Nephron progenitor cell (in vitro differentiated cells): Measurements from ENCODE around the gene HS2ST1.

Experiments
- DNase-seq: peaks from one replicate; pipeline ENCODE4 v3.0.0; 2021
- H3K27ac Mint-ChIP-seq: 2 replicates; pipeline ENCODE4 v1.8.0; 2021; ENCODE audit warnings: mild to moderate bottlenecking, moderate library complexity, mixed read lengths
- H3K27me3 Mint-ChIP-seq: 2 replicates; pipeline ENCODE4 v1.8.0; 2021; ENCODE audit warnings: mild to moderate bottlenecking, low read depth, mixed read lengths; ENCODE audit not compliant: poor library complexity
- H3K36me3 Mint-ChIP-seq: 2 replicates; pipeline ENCODE4 v1.8.0; 2021; ENCODE audit warnings: low read depth, mixed read lengths
- H3K4me1 Mint-ChIP-seq: 2 replicates; pipeline ENCODE4 v1.8.0; 2021; ENCODE audit warnings: mixed read lengths
- H3K4me3 Mint-ChIP-seq: 2 replicates; pipeline ENCODE4 v1.8.0; 2021; ENCODE audit warnings: mild to moderate bottlenecking, moderate library complexity, mixed read lengths
- H3K9me3 Mint-ChIP-seq: 2 replicates; pipeline ENCODE4 v1.8.0; 2021; ENCODE audit warnings: mild to moderate bottlenecking, moderate library complexity, mixed read lengths
- CTCF ChIP-seq: fragments of 200-600 bp; sonication (generic); IDR thresholded peaks from 2 replicates; pipeline ENCODE4 v1.5.0; 2021; ENCODE audit warnings: antibody characterized with exemption

HS2ST1 gene

GRCh38 chr1:87141556-87141955 is 227.1 kb downstream of the HS2ST1 start:
- H3K27ac Mint-ChIP-seq = no peak overlapping the region
- no peak for TF ChIP-seq CTCF
- peaks cover 6% of the 10 kb centered on the region for H3K4me1 Mint-ChIP-seq
- peaks cover 10% of the 10 kb centered on the region for H3K27me3 Mint-ChIP-seq
- DNase-seq = no peak
- H3K36me3 Mint-ChIP-seq = no peaks in the 10 kb centered on the region
- H3K4me3 Mint-ChIP-seq = no peak overlapping the region
- no peaks in the 10 kb centered on the region for H3K9me3 Mint-ChIP-seq

- H3K36me3 Mint-ChIP-seq = no peaks in the 10 kb centered on the region
- no peaks in the 10 kb centered on the region for H3K9me3 Mint-ChIP-seq
These were observed 229.1 kb downstream of the HS2ST1 start for GRCh38 chr1:87143413-87144135.

GRCh38 chr1:87144316-87144895 is 230.0 kb downstream of the HS2ST1 start:
- TF ChIP-seq CTCF = no peak
- DNase-seq = no peak
- H3K4me1 Mint-ChIP-seq = peaks cover 10% of the 10 kb centered on the region
- peaks cover 11% of the 10 kb centered on the region for H3K27me3 Mint-ChIP-seq
- H3K4me3 Mint-ChIP-seq = no peak overlapping the region
- no peaks in the 10 kb centered on the region for H3K9me3 Mint-ChIP-seq
- H3K36me3 Mint-ChIP-seq = no peaks in the 10 kb centered on the region
- H3K27ac Mint-ChIP-seq = no peak overlapping the region

More at GRCh38 chr1:87143413-87144135, 229.1 kb downstream of the HS2ST1 start:
- TF ChIP-seq CTCF = no peak
- H3K27ac Mint-ChIP-seq = no peak overlapping the region
- H3K27me3 Mint-ChIP-seq = peaks cover 14% of the 10 kb centered on the region
- peaks cover 2% of the 10 kb centered on the region for H3K4me1 Mint-ChIP-seq
- no peak for DNase-seq
- no peak overlapping the region for H3K4me3 Mint-ChIP-seq

- no peak for DNase-seq
- no peak for TF ChIP-seq CTCF
- Mint-ChIP-seq H3K4me1 (peaks cover 16% of the 10 kb centered on the region), H3K36me3 (no peaks in the 10 kb centered on the region), H3K27me3 (peaks cover 9% of the 10 kb centered on the region), H3K9me3 (no peaks in the 10 kb centered on the region), H3K27ac (no peak overlapping the region), H3K4me3 (no peak overlapping the region)
These were observed 230.5 kb downstream of the HS2ST1 start for GRCh38 chr1:87144981-87145380.

- no peak for DNase-seq
- Mint-ChIP-seq H3K4me1 (peaks cover 31% of the 10 kb centered on the region), H3K9me3 (no peaks in the 10 kb centered on the region), H3K4me3 (no peak overlapping the region), H3K27ac (no peak overlapping the region), H3K36me3 (no peaks in the 10 kb centered on the region), H3K27me3 (peaks cover 4% of the 10 kb centered on the region)
- no peak for TF ChIP-seq CTCF
These were observed 232.1 kb downstream of the HS2ST1 start for GRCh38 chr1:87146538-87146937.

GRCh38 chr1:87146986-87147385 is 232.6 kb downstream of the HS2ST1 start:
- peaks cover 36% of the 10 kb centered on the region for H3K4me1 Mint-ChIP-seq
- no peak for TF ChIP-seq CTCF
- H3K9me3 Mint-ChIP-seq = no peaks in the 10 kb centered on the region
- no peaks in the 10 kb centered on the region for H3K36me3 Mint-ChIP-seq
- no peak overlapping the region for H3K4me3 Mint-ChIP-seq
- H3K27ac Mint-ChIP-seq = no peak overlapping the region
- H3K27me3 Mint-ChIP-seq = peaks cover 4% of the 10 kb centered on the region
- DNase-seq = no peak
